Loucy (cell line): ENCODE data around the gene C7orf57.

Experiments
- EZH2phosphoT487 ChIP-seq: fragments of 200-600 bp; IDR thresholded peaks from 2 replicates; pipeline ENCODE4 v1.6.1; 2018; ENCODE audit warnings: antibody characterized with exemption, mild to moderate bottlenecking, moderate library complexity, borderline replicate concordance
- TF ChIP-seq, protein P1 (sequence below): fragments of 200-600 bp; sonication (generic); conservative IDR thresholded peaks from 2 replicates; pipeline ENCODE4 v1.5.1; 2014; ENCODE audit warnings: mild to moderate bottlenecking, antibody characterized with exemption, low read length

DNA sequence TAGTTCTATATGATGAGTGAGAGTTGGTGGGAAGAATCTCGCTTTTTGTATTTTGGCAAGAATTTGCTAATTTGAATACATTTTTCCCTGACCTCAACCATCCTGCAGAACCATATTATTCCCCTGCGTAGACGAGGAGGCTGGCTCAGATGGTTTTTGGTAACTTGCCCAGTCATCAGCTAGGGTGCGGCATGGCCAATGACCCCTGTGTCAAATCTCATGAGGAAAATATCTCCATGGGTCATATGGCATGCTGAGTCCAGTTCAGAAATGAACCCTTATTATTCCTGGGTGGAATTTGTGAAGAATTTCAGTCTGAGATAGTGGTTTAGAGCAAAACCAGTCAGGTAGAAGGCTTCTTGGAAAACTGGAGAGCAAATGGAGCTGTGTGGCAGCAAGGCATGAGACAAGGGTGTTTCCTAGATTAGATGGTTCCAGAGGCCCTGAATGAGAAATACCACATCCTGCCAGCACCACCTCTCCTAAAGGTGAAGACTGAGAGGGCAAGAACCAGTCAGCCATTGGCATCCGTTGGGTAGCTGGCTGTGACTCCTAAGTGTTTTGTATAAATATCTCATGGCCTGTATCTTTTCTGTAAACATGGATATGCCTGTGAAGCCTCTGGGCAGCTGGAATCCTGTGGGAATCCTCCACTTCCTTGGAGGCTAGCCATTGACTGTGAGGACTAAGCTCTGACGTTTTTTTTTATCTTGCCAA, 47.9 kb downstream of the C7orf57 start:
- TF ChIP-seq, protein P1, sequence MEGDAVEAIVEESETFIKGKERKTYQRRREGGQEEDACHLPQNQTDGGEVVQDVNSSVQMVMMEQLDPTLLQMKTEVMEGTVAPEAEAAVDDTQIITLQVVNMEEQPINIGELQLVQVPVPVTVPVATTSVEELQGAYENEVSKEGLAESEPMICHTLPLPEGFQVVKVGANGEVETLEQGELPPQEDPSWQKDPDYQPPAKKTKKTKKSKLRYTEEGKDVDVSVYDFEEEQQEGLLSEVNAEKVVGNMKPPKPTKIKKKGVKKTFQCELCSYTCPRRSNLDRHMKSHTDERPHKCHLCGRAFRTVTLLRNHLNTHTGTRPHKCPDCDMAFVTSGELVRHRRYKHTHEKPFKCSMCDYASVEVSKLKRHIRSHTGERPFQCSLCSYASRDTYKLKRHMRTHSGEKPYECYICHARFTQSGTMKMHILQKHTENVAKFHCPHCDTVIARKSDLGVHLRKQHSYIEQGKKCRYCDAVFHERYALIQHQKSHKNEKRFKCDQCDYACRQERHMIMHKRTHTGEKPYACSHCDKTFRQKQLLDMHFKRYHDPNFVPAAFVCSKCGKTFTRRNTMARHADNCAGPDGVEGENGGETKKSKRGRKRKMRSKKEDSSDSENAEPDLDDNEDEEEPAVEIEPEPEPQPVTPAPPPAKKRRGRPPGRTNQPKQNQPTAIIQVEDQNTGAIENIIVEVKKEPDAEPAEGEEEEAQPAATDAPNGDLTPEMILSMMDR: no peak
- TF ChIP-seq EZH2phosphoT487: no peak
